ENCODE results near the gene ACLY.

DNA sequence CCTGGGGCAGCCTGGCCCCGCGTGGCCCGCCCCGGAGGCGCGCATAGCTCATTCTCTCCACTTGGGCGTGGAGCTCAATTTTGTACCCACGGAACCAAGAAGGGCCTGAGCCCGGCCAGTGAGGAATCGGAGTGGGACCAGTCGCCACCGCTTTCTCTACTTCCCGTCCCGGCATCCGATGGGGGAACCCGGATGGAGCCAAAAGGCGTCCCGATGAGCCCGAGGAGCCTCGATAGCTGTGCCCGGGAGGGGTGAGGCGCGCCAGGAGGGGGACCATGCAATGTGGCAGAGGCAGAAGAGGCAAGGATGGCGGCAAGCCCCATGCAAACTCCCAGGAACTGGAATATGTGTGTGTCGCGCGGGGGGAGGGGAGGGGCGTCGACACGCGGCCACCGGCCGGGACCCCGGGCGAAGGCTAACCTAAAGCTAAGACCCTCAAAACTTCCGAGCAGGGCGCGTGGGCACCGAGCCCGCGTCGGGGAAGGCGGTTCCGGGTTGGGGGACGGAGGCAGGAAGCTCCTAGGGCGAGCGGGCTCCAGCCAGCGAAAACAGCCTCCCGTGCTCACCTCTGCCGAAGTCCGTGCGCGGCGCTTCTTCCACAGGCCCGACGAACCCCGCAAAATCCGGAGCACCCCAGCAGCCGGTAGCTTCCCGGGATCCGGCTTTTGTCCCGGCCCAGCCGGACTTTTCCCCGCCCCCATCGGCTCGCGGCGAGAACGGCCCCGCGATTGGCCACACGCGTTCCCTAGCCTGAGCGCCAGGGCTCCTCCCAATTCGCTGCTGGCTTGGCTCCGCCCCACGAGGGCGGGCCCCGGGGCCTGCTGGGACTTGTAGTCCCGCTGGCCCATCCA lies at the start of gene ACLY:
- TF ChIP-seq, protein P1, sequence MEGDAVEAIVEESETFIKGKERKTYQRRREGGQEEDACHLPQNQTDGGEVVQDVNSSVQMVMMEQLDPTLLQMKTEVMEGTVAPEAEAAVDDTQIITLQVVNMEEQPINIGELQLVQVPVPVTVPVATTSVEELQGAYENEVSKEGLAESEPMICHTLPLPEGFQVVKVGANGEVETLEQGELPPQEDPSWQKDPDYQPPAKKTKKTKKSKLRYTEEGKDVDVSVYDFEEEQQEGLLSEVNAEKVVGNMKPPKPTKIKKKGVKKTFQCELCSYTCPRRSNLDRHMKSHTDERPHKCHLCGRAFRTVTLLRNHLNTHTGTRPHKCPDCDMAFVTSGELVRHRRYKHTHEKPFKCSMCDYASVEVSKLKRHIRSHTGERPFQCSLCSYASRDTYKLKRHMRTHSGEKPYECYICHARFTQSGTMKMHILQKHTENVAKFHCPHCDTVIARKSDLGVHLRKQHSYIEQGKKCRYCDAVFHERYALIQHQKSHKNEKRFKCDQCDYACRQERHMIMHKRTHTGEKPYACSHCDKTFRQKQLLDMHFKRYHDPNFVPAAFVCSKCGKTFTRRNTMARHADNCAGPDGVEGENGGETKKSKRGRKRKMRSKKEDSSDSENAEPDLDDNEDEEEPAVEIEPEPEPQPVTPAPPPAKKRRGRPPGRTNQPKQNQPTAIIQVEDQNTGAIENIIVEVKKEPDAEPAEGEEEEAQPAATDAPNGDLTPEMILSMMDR (optimal IDR thresholded peaks at IDR 0.05 in 1 of 3, IDR thresholded peaks at IDR 0.05 in 1 of 3, conservative IDR thresholded peaks at IDR 0.05 in 1 of 3; ENCODE audit: extremely low read depth in 1 of 3, insufficient read depth in 2 of 3, low read length in 3 of 3): no peak
- TF ChIP-seq EZH2 (IDR thresholded peaks at IDR 0.05; ENCODE audit: low read length): no peak
